GM15510 (cell line): Measurements from ENCODE around the gene TMEM109.
A peak's percentile ranks its signal among the peaks of the same experiment; 100 is the strongest.

Experiments used
- POLR2A ChIP-seq: IDR thresholded peaks from 3 replicates; pipeline ENCODE4 v1.6.1; 2011; ENCODE audit warnings: borderline replicate concordance; ENCODE audit not compliant: insufficient read length; ENCODE audit errors: extremely low read depth

TMEM109 gene

DNA sequence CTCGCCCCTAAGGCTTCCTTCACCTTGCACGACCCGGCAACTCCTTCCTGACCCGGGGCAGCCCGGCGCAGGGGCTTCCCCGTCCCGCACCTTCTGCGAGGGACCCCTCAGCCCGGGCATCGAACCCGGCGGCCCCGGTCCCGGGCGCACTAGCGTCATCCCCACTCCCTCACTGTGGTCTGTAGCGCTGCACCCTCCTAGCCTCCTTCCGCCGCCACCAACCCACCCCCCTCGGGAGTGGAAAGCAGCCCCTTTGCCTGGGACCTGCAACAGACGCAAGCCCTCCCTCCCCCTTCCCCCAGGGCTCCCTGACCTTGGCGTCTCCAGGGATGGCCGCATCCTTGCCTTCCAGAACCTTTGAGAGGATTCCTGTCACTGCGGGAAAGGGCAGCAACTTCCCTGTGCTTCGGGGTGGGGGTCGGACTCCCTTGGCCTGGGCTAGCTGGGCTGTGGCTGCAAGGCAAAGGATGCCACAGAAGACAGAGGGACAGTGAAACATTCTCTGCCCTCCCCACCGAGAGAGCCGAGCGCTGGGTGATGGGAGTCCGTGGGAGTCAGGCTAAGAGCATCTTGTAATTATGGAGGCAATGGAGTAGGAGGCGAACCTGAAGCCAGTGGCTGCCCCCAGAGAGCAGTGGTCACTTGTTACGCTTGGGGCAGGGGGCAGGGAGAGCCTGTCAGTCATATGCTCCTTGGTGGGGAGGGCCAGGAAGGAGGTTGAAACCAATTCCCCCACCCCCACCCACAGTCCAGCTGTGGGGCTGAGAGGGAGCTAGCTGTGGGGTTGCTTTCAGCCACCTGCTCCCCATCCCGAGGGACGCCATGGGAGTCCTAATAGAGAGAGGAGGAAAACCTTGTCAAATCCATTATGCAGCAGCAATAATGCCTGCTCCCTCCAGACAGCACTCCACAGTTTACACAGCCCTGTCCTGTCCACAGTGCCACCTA lies 11.2 kb downstream of the TMEM109 start:
- no peak for TF ChIP-seq POLR2A

DNA sequence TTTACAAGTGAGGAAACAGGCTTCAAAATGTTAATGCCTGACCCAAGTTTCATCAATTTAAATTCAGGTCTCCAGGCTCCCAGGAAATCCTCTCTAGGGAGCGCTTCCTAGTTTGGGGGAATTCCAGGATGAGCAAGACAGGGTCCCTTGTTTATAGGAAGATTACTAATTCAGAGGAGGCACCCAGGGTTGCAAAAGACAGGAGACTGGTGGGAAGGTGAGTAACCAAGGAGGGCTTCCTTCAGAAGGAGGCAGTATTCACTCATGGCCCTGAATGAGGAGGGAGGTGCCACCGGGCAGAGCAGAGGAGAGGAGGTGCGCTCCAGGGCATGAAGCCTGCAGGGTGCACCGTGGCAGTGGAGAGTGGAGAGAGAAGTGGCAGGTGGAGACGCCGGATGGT lies 11.9 kb downstream of the TMEM109 start:
- no peak for TF ChIP-seq POLR2A

DNA sequence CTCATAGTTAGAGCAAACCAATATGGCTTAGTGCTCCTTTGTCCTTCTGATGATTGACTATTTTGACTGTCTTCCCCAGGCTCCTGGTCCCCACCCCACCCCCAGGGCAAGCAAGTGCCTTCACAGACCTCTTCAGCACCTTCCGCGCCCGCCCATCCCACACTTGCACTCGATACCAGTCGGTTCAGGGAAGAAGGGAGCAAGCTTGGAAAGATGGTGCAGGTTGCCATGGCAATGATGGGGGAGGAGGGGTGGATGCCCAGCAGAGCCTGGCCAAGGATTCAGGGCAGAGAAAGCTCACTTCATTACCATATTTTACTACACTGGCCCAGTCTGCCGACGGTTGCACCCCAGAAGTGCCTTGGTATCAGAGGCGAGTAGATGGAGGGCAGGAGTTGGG lies 12.5 kb downstream of the TMEM109 start:
- TF ChIP-seq POLR2A: no peak

DNA sequence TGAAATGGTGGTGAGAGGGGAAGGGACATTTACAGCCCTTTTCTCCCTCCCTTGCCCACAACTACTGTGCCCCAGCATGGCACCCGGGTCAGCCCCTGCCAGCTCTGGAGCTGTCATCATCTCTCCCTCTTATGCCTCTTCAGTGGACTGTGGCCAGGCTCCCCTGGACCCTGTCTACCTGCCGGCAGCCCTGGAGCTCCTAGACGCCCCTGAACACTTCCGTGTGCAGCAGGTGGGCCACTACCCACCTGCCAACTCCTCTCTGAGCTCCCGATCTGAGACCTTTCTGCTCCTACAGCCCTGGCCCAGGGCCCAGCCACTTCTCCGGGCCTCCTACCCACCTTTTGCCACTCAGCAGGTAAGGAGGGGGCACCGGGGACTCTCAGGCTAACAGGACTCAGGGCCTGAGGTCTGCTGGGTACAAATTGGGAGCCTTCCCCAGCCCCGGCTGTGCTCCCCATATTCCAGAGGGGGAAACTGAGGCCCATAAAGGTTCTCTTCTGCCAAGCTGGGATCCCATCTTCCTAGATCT lies 13.2 kb downstream of the TMEM109 start:
- TF ChIP-seq POLR2A: no peak

DNA sequence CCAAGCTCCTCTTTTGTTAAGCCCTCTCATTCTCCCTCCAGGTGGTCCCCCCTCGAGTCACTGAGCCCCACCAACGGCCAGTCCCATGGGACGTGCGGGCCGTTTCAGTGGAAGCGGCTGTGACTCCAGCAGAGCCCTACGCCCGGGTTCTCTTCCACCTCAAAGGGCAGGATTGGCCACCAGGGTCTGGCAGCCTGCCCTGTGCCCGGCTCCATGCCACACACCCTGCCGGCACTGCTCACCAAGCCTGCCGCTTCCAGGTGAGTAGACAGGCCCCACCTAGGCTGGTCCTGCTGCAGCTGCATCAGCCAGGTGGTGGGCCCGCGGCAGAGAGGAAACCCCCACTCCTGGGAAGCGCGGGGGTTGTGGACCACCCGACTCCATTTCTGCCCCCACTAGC lies 13.6 kb downstream of the TMEM109 start:
- TF ChIP-seq POLR2A: no peak

DNA sequence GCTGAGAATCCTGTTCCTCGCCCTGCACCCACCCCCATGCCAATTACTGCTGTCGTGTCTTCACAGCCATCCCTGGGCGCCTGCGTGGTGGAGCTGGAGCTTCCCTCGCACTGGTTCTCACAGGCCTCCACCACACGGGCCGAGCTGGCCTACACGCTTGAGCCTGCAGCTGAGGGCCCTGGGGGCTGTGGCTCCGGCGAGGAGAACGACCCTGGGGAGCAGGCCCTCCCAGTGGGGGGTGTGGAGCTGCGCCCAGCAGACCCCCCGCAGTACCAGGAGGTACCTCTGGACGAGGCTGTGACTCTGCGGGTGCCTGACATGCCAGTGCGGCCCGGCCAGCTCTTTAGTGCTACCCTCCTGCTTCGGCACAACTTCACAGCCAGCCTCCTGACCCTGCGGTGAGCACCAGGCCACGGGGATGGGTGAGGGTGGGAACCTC lies 14.6 kb downstream of the TMEM109 start:
- TF ChIP-seq POLR2A: no peak

DNA sequence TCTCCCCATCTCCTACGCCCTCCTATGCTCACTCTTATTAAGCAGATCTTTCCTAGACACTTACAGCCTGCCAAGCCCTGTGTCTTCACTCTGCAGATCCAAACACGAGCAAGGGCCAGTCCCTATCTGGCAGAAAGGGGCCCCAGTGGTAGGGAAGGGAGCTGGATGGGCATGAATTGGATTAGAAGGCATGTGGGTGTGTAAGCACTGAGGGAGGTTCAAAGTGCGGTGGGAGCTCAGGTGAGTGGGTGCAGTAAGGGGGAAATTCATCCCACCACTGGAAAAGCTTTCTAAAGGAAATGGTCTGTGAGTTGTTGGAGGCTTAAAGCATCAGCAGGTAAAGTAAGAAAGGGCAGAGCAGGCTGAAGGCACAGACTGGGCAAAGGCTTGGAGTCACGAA lies 15.8 kb downstream of the TMEM109 start:
- TF ChIP-seq POLR2A: no peak

DNA sequence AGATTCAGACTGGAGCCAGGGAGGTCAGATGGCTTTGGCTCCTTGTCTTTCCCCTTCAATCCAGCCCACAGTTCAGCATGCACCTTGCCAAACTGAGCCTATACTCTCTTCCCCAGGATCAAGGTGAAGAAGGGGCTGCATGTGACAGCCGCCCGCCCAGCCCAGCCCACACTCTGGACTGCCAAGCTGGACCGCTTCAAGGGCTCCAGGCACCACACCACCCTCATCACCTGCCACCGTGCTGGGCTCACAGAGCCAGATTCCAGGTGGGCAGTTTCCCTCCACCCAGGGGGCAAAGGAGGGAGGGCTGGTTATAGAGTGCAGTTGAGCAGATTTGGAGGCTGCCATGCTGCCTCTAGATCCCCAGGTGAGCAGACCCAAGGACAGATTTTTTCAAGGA lies 16.4 kb downstream of the TMEM109 start:
- TF ChIP-seq POLR2A: no peak

DNA sequence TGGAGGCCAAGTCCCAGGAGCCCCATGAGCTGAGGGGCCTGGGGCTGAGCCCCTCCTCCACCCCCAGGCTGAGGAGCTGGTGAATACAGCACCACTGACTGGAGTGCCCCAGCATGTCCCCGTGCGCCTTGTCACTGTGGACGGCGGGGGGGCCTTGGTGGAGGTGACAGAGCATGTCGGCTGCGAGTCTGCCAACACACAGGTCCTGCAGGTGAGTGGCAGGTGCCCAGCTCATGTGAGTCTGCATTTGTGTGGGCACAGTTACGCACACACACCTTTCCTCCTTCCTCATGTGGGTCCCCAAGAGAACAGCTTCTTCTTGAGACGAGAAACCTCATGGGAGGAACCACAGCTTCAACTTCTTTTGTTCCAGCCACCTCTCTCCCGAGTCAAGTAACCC lies 18.0 kb downstream of the TMEM109 start:
- no peak for TF ChIP-seq POLR2A

DNA sequence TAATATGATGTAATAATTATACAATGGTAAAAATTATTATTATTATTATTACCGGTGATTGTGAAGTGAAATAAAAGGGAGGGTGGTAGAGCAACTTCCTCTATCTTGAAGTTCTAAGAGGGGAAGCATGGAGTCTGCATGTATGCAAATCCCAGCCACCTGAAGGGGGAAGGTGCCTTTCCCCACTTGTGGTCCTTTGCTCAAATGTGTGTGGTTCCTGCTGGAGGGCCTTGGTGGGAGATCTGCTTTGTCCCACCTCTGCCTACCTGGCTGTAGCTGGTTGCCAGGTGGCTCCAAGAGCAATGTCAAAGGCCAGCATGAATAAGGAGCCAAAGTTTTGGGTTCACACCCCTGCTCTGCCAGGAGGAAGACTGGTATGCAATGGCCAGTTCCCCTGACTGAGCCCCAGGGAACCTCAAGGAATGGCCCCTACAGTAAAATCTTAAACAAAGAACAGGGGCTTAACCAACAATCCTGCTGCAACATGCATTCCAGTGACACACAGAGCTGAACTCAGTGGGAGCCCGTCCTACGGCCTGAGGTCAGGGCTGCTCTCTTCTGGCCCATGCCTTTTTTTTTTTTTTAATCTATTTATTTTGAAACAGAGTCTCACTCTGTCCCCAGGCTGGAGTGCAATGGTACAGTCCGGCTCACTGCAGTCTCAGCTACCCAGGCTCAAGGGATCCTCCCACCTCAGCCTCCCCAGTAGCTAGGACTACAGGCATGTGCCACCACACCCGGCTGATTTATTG lies 18.8 kb downstream of the TMEM109 start:
- TF ChIP-seq POLR2A: no peak

DNA sequence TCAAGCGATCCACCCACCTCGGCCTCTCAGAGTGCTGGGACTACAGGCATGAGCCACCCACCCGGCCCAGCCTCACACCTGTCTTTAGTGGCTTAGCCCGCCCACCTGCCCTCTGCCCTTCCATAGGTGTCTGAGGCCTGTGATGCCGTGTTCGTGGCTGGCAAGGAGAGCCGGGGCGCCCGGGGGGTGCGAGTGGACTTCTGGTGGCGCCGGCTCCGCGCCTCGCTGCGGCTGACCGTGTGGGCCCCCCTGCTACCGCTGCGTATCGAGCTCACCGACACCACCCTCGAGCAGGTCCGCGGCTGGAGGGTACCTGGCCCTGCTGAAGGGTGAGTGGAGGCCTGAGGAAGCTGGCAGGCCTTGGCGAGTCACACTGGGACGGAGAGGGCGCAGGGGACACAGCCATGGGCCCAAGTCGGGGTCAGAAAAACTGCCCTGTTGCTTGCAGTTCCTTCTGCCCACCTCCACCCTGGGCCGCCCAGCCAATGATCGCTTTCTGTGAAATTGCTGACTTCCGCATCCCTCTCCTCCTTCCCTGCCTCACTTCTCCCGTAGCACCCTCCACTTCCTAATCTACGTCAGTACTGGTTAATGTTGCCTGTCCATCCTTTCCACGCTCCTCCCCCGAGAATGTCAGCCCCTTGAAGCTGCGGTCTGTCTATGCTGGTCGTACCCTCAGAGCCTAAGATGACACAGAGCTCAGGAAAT lies 19.6 kb downstream of the TMEM109 start:
- no peak for TF ChIP-seq POLR2A

DNA sequence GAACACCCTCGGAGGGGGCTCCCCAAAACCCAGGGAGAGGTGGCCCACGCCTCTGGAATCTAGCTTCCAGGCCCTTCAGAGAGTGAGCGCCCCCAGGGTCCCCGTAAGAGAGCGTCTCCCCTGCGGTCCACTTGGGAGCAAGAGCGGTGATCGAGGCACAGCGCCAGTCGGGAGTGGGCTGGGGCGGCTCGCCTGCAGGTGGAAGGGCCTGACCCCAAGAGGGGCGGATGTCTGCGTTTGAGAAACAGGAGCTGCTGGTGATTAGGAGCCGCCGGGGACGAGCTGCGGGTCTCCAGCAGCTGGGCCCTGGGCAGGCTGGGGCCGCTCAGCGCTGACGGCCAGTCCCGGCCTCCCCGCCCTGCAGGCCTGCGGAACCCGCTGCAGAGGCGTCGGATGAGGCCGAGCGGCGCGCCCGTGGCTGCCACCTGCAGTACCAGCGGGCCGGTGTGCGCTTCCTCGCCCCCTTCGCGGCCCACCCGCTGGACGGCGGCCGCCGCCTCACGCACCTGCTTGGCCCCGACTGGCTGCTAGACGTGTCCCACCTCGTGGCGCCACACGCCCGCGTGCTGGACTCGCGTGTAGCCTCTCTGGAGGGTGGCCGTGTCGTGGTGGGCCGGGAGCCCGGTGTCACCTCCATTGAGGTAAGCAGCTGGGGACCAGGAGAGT lies 20.3 kb downstream of the TMEM109 start:
- TF ChIP-seq POLR2A: no peak

DNA sequence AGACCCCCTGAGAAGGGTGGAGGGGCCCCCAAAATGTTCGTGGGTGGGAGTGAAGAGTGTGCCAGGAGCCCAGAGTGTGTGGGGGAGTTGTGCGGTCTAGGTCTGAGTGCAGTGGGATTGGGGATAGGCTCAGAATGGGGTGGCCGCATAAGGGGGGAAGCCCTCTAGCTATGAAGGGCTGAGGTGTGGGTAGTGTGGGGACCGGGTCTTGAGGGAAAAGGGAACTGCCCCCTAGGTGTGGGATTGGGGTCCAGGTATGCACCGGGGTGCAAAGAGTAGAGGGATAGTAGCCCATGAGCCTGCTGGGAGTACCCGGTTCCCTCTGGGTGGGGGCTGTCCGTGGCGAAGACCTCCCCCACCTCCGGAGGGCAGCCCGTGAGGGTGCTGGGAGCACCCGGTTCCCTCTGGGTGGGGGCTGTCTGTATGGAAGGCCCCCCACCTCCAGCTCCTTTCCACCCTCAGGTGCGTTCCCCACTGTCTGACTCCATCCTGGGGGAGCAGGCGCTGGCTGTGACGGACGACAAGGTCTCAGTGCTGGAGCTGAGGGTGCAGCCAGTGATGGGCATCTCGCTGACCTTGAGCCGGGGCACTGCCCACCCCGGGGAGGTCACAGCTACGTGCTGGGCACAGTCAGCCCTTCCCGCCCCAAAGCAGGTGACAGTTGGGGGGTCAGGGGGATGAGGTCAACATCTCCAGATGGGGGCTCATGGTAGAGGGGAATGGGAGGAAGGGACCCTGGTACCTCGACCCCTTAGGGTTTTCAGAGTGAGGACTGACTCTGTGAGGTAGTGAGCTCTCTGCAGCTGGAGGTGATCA lies 21.0 kb downstream of the TMEM109 start:
- TF ChIP-seq POLR2A: peak; percentile 19
